Measurements from ENCODE around the gene UBIAD1.
"Not testable (repeated sequence)": the region's sequence is repeated elsewhere in the genome, so short reads cannot be mapped to it uniquely, and the experiment has no call there.

UBIAD1 gene

DNA sequence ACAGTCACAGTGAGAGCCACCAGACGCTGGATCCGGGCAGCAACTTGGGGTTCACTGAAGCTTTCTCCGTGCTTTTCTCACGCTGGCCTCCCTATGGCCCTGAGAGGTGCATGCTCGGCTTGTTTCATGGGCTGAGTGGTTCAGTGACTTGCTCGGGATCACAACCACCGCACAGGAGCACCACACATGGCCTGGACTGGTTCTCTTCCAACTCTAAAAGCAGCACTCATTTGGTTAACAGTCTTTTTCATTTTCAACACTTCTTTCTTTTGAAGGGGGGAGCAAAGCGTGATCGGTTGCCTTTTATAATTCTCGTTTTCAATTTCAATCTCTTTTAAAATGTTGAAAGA, 26.2 kb downstream of the UBIAD1 start:
- Histone ChIP-seq H3K4me3 (ENCODE audit: low read depth, low read length) (no peak overlapping the region), H3K9ac (ENCODE audit: low read depth, low read length) (no peak overlapping the region), H3K9me3 (ENCODE audit: control insufficient read depth, insufficient read depth, low read length) (no peaks in the 10 kb centered on the region)

DNA sequence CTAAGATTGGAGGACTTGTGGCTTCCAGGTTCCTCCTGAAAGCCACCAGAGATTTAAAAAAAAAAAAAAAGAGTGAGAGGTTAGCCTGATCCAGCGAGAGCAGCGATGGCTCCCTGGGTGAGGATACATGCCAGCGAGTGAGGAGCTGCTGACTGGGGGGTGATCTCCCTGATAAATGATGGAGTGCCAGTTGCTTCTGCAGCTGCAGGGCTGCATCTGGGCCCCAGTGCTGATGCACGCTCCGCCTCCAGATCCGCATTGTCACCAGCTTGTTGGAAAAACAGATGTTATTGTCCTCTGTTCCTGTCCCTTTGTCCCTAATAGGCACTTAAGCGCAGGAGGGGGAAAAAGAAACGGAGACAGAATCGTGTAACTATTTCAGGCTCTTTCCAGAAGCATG, 28.6 kb downstream of the UBIAD1 start:
- H3K4me1 ChIP-seq (ENCODE audit: control insufficient read depth, insufficient read depth, low read length): no peaks in the 10 kb centered on the region

More for the DNA sequence above, 26.2 kb downstream of the UBIAD1 start:
- Histone ChIP-seq H3K27me3 (ENCODE audit: control insufficient read depth, insufficient read depth, low read length) (no peaks in the 10 kb centered on the region), H3K36me3 (ENCODE audit: control insufficient read depth, insufficient read depth, low read length) (peaks cover 4% of the 10 kb centered on the region), H3K4me1 (ENCODE audit: control insufficient read depth, insufficient read depth, low read length) (no peaks in the 10 kb centered on the region)

DNA sequence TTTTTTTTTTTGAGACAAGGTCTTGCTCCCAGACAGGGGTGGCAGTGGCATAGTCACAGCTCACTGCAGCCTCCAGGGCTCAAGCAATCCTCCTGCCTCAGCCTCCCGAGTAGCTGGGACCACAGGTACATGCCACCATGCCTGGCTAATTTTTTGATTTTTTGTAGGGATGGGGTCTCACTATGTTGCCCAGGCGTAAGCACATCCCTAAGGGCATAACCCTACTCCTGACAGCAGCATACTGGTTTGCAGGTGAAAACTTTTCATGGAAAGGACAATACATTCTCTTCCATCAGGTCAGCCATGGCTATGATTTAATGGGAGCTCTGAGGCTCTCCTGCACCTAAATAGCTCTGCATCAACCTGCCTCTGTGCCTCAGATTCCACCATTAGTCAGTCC, 29.4 kb downstream of the UBIAD1 start:
- no peak overlapping the region for H3K9ac ChIP-seq (ENCODE audit: low read depth, low read length)
- no peak overlapping the region for H3K4me3 ChIP-seq (ENCODE audit: low read depth, low read length)
- H3K36me3 ChIP-seq (ENCODE audit: control insufficient read depth, insufficient read depth, low read length): no peaks in the 10 kb centered on the region
- H3K4me1 ChIP-seq (ENCODE audit: control insufficient read depth, insufficient read depth, low read length): no peaks in the 10 kb centered on the region
- H3K9me3 ChIP-seq (ENCODE audit: control insufficient read depth, insufficient read depth, low read length): no peaks in the 10 kb centered on the region
- no peaks in the 10 kb centered on the region for H3K27me3 ChIP-seq (ENCODE audit: control insufficient read depth, insufficient read depth, low read length)

More for the DNA sequence above, 28.6 kb downstream of the UBIAD1 start:
- H3K36me3 ChIP-seq (ENCODE audit: control insufficient read depth, insufficient read depth, low read length): peaks cover under 1% of the 10 kb centered on the region
- no peaks in the 10 kb centered on the region for H3K27me3 ChIP-seq (ENCODE audit: control insufficient read depth, insufficient read depth, low read length)
- H3K9ac ChIP-seq (ENCODE audit: low read depth, low read length): no peak overlapping the region
- no peaks in the 10 kb centered on the region for H3K9me3 ChIP-seq (ENCODE audit: control insufficient read depth, insufficient read depth, low read length)
- no peak overlapping the region for H3K4me3 ChIP-seq (ENCODE audit: low read depth, low read length)

DNA sequence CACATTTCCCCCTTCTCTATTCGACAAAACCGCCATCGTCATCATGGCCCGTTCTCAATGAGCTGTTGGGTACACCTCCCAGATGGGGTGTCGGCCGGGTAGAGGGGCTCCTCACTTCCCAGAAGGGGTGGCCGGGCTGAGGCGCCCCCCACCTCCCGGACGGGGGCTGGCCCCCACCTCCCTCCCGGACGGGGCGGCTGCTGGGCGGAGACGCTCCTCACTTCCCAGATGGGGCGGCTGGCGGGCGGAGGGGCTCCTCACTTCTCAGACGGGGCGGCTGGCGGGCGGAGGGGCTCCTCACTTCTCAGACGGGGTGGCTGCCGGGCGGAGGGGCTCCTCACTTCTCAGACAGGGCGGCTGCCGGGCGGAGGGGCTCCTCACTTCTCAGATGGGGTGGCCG, 32.5 kb downstream of the UBIAD1 start:
- H3K9me3 ChIP-seq (ENCODE audit: control insufficient read depth, insufficient read depth, low read length); H3K4me3 ChIP-seq (ENCODE audit: low read depth, low read length); H3K36me3 ChIP-seq (ENCODE audit: control insufficient read depth, insufficient read depth, low read length); H3K9ac ChIP-seq (ENCODE audit: low read depth, low read length); H3K27me3 ChIP-seq (ENCODE audit: control insufficient read depth, insufficient read depth, low read length); H3K4me1 ChIP-seq (ENCODE audit: control insufficient read depth, insufficient read depth, low read length): not testable (repeated sequence)

DNA sequence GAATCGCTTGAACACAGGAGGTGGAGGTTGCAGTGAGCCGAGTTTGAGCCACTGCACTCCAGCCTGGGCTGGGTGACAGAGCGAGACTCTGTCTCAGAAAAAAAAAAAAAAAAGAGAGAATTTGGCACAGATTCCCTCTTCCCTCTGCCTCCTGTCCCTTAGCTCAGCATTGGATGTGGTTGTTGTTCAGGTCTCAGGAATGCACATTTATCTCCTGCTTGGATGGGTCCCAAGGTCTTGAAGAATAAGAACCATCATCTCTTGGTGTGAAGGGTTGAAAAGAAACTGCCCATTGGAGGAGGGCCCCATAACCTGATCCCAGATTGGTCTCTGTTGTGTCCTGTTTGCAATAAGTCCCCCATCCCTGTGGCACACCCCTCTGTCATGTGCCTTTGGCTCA, 34.9 kb downstream of the UBIAD1 start:
- peaks cover 4% of the 10 kb centered on the region for H3K4me1 ChIP-seq (ENCODE audit: control insufficient read depth, insufficient read depth, low read length)
- H3K9me3 ChIP-seq (ENCODE audit: control insufficient read depth, insufficient read depth, low read length): no peaks in the 10 kb centered on the region
- H3K27me3 ChIP-seq (ENCODE audit: control insufficient read depth, insufficient read depth, low read length): no peaks in the 10 kb centered on the region
- no peak overlapping the region for H3K4me3 ChIP-seq (ENCODE audit: low read depth, low read length)
- no peaks in the 10 kb centered on the region for H3K36me3 ChIP-seq (ENCODE audit: control insufficient read depth, insufficient read depth, low read length)
- H3K9ac ChIP-seq (ENCODE audit: low read depth, low read length): no peak overlapping the region

DNA sequence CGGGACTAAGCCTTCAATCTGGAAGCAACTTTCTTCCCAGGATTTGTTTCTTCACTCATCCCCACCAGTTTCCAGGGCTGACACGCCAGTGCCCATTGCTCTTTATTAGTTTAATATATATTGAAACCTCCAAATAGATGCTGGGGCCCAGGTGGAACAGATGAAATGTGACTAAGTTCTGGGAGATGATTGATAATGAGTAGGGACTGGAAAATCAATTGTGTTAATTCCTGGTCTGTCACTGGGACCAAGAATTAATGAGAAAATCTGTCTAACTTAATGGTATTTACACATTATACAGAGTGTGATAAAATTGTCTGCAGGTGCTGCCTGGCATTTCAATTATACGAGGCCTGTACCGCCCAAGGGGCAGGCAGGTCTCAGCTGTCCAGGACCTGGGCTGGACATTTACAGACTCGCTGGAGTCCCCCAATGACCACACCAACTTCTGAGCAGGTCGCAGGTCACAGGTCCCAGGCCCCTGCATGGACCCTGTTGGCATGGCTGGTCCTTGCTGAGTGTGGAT, 35.8 kb downstream of the UBIAD1 start:
- no peaks in the 10 kb centered on the region for H3K36me3 ChIP-seq (ENCODE audit: control insufficient read depth, insufficient read depth, low read length)
- H3K9me3 ChIP-seq (ENCODE audit: control insufficient read depth, insufficient read depth, low read length): no peaks in the 10 kb centered on the region
- H3K4me3 ChIP-seq (ENCODE audit: low read depth, low read length): no peak overlapping the region
- no peak overlapping the region for H3K9ac ChIP-seq (ENCODE audit: low read depth, low read length)
- no peaks in the 10 kb centered on the region for H3K27me3 ChIP-seq (ENCODE audit: control insufficient read depth, insufficient read depth, low read length)
- H3K4me1 ChIP-seq (ENCODE audit: control insufficient read depth, insufficient read depth, low read length): peaks cover 4% of the 10 kb centered on the region

DNA sequence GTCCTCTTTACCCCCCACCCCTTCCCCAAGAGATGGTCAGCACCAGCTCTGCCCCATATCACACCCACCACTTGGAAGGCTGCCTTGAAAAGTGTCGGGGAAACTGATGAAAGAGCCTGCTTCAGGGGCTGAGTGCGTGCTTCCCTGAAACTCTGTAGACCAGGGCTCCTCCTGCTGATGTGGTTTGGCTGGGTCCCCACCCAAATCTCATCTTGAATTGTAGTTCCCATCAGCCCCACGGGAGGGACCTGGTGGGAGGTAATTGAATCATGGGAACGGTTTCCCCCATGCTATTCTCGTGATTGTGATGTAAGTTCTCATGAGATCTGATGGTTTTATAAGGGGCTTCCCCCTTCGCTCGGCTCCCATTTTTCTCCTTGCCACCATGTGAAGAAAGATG, 36.4 kb downstream of the UBIAD1 start:
- no peak overlapping the region for H3K9ac ChIP-seq (ENCODE audit: low read depth, low read length)

DNA sequence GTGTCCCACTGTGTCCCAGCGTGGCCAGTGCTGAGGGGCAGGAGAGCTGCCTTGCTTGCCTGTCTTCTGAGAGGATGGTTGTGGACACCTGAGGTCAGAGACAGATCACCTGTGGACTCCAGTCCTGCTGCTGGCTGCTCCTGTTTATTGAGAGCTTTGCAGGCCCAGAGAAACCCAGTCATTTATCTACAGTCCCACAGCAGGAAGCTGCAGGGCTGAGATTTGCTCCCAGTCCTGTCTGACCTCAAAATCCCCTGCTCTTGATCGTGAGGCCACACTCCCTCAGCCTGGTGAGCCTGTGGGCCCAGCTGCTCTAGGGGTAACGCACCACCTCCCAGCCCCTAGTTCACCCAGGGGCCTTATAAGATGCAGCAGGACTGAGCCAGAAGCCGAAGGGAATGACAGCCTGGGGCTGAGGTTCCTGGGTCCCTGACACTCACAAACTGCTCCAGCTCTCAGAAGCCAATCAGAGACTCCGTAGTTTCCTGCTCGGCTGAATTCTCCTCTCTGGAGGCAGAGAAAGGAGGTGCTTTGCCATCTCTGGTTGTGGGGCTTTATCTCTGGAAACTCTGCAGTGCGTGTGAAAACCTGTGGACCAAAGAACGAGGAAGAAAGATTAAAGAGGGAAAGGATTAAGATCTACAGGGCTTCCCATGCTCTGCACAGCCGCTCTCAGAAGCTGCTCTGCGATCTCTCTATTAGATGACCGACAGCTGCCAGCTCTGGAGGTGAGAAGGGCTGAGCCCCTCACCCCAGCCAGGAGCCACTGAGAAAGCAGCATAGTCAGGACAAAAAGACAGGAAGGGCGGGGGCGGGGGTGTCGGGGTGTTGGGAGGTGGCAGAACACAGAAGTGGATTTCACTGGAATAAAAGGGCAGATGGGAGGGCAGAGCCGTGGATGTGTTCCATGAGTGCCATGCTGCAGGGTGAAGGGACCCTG, 39.1 kb downstream of the UBIAD1 start:
- Histone ChIP-seq H3K4me1 (ENCODE audit: control insufficient read depth, insufficient read depth, low read length) (peaks cover 4% of the 10 kb centered on the region), H3K4me3 (ENCODE audit: low read depth, low read length) (no peak overlapping the region), H3K36me3 (ENCODE audit: control insufficient read depth, insufficient read depth, low read length) (no peaks in the 10 kb centered on the region)

More for the DNA sequence above, 36.4 kb downstream of the UBIAD1 start:
- Histone ChIP-seq H3K4me1 (ENCODE audit: control insufficient read depth, insufficient read depth, low read length) (peaks cover 4% of the 10 kb centered on the region), H3K27me3 (ENCODE audit: control insufficient read depth, insufficient read depth, low read length) (no peaks in the 10 kb centered on the region), H3K9me3 (ENCODE audit: control insufficient read depth, insufficient read depth, low read length) (no peaks in the 10 kb centered on the region), H3K36me3 (ENCODE audit: control insufficient read depth, insufficient read depth, low read length) (no peaks in the 10 kb centered on the region), H3K4me3 (ENCODE audit: low read depth, low read length) (no peak overlapping the region)

DNA sequence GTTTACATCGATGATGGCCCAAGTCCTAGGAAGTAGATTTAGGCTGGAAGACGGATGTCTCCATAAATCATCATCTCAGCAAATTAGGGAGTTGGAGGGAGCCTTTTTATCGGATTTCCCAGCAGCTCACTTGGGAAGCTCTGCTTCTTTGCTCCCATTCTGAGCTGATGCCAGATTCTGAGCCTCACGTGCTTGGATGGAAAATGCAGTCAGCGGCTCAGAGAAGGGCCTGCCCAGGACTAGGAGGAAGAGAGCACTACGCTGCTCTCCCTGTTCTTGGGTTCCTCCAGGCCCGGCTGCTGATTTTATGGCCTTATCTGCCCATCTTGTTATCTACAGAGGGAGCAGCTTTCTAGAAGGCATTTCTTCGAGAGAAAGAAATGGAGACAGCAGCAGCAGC, 42.0 kb downstream of the UBIAD1 start:
- H3K4me1 ChIP-seq (ENCODE audit: control insufficient read depth, insufficient read depth, low read length): peaks cover 4% of the 10 kb centered on the region
- no peaks in the 10 kb centered on the region for H3K9me3 ChIP-seq (ENCODE audit: control insufficient read depth, insufficient read depth, low read length)
- H3K27me3 ChIP-seq (ENCODE audit: control insufficient read depth, insufficient read depth, low read length): no peaks in the 10 kb centered on the region
- H3K36me3 ChIP-seq (ENCODE audit: control insufficient read depth, insufficient read depth, low read length): no peaks in the 10 kb centered on the region
- no peak overlapping the region for H3K9ac ChIP-seq (ENCODE audit: low read depth, low read length)
- H3K4me3 ChIP-seq (ENCODE audit: low read depth, low read length): no peak overlapping the region

More for the DNA sequence above, 39.1 kb downstream of the UBIAD1 start:
- no peaks in the 10 kb centered on the region for H3K27me3 ChIP-seq (ENCODE audit: control insufficient read depth, insufficient read depth, low read length)
- H3K9ac ChIP-seq (ENCODE audit: low read depth, low read length): peak overlapping the region; percentile 16
- H3K9me3 ChIP-seq (ENCODE audit: control insufficient read depth, insufficient read depth, low read length): no peaks in the 10 kb centered on the region

DNA sequence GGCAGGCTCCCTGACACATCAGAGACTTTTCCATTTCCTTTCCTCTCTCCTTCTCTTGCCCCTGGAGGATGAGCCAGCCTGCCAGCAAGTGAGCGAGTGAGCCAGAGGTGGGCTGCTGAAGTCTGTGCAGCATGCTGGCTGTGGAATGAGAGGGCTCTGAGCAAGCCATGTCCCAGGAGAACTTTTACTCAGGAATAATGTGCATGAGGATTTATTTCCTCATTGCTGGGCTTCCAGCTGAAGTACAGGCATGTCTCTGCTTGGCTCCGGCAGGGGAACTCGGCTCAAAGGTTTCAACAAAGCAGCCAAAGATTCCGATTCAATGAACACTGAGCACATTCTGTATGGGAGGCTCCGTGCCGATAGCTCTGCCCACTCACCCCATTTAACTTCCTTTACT, 43.7 kb downstream of the UBIAD1 start:
- H3K9ac ChIP-seq (ENCODE audit: low read depth, low read length): no peak overlapping the region
- H3K4me1 ChIP-seq (ENCODE audit: control insufficient read depth, insufficient read depth, low read length): peaks cover 4% of the 10 kb centered on the region
- H3K27me3 ChIP-seq (ENCODE audit: control insufficient read depth, insufficient read depth, low read length): no peaks in the 10 kb centered on the region
- no peak overlapping the region for H3K4me3 ChIP-seq (ENCODE audit: low read depth, low read length)
- H3K36me3 ChIP-seq (ENCODE audit: control insufficient read depth, insufficient read depth, low read length): no peaks in the 10 kb centered on the region
- H3K9me3 ChIP-seq (ENCODE audit: control insufficient read depth, insufficient read depth, low read length): no peaks in the 10 kb centered on the region

DNA sequence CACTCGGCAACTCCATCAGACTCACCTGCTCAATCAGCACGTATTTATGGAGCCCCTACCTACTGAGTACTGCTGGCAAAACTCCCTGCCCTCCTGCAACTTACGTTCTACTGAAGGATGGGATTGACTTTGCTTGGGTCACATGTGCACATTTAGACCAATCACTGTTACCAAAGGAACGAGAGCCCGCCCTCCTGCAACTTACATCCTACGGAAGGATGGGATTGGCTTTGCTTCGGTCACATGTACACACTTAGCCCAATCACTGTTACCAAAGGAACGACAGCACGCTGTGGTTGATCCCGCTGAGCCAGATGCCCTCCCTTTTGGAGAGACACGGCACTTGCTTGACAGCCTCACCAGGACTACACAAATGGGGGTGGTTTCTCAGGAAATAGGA, 46.0 kb downstream of the UBIAD1 start:
- no peaks in the 10 kb centered on the region for H3K4me1 ChIP-seq (ENCODE audit: control insufficient read depth, insufficient read depth, low read length)
- H3K9ac ChIP-seq (ENCODE audit: low read depth, low read length): no peak overlapping the region
- no peaks in the 10 kb centered on the region for H3K27me3 ChIP-seq (ENCODE audit: control insufficient read depth, insufficient read depth, low read length)
- no peak overlapping the region for H3K4me3 ChIP-seq (ENCODE audit: low read depth, low read length)
- H3K9me3 ChIP-seq (ENCODE audit: control insufficient read depth, insufficient read depth, low read length): no peaks in the 10 kb centered on the region
- H3K36me3 ChIP-seq (ENCODE audit: control insufficient read depth, insufficient read depth, low read length): no peaks in the 10 kb centered on the region
